ENCODE measurements around the gene GJA3.

GJA3 gene

DNA sequence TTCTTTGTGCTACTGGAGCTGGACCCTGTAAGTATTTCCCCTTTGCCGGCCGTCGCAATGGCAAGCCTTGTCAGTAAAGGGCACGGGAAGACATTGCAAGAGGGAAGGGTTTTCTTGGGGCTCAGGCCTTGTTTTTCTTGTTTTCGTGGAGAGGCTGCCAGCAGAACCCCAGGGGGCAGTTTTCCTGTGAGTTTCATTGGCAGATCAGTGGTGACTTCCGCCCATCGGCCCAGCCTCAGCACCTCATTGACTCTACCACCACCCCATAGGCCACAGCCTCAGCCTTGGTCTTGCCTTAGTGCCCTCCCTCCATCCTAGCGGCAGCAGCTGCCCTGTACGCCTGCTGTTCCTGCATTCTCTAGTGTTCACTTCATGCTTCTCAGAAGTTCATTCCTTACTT, 61.5 kb downstream of the GJA3 start:
- no peak for DNase-seq

DNA sequence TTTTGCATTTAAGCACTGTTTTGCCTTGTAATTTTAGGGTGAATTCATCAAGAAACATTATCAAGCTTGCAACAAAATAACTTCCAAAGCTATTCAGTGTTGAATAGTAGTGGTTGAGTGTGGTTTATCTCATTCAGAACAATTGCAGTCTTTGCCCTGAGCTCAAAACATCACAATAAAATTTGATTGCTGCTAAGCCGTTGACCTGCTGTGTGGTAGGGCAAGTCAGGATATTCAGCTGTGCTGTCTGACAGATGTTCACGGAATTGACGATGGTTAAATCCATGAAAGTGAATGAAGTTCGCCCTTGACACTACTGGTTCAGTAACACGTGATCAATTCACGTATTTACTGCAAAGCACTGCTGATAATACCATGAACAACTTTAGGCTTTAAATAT, 66.9 kb downstream of the GJA3 start:
- DNase-seq: no peak

DNA sequence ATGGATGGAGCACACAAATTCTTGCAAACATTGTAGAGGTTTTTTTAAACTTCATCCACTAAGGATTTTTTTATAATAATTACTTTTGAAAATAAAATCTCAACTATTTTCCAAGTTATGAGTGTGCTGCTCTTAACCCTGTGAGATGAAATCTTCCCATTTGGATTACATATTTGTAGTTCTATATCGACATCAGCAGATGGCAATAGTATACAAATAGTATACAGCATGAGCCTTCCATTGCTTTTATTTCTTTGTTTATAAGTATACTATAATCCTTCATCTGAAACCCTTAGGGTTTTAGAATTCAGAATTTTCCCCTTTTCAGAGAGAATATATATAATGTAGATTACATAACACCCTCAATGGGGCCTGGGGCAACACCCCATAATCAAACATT, 70.5 kb downstream of the GJA3 start:
- DNase-seq: no peak

All from amygdala (tissue), 56 donors.